IPS DF 4.7 (cell line): ENCODE results near the gene STYX.

Experiments used
- DNase-seq: peaks from one replicate; pipeline ENCODE4 v3.0.0-alpha.2; 2013; ENCODE audit warnings: low spot score; ENCODE audit errors: extremely low read depth

STYX gene

GRCh38 chr14:52729925-52730708, at the start of gene STYX:
Gene STYX, plus strand, starts transcription at chr14:52730166. Its CDS starts 309 bp downstream, at chr14:52730475.
- peak; percentile 96 for DNase-seq

- DNase-seq: no peak
Observed at GRCh38 chr14:52683985-52684520, 45.9 kb upstream of the STYX start.

- no peak for DNase-seq
Observed at GRCh38 chr14:52686176-52686575, 43.8 kb upstream of the STYX start.

GRCh38 chr14:52690983-52691760, 38.8 kb upstream of the STYX start:
- no peak for DNase-seq

GRCh38 chr14:52692248-52692962, 37.6 kb upstream of the STYX start:
- DNase-seq: no peak

GRCh38 chr14:52693036-52693435, 36.9 kb upstream of the STYX start:
- DNase-seq: no peak

GRCh38 chr14:52693532-52693931, 36.4 kb upstream of the STYX start:
- DNase-seq: no peak

- no peak for DNase-seq
Observed at GRCh38 chr14:52694761-52695480, 35.0 kb upstream of the STYX start.

- DNase-seq: no peak
Observed at GRCh38 chr14:52695481-52696091, 34.4 kb upstream of the STYX start, which contains the start of gene ERO1A. Gene ERO1A, minus strand, starts transcription at chr14:52695558. Its CDS starts 77 bp downstream, at chr14:52695481.

- no peak for DNase-seq
Observed at GRCh38 chr14:52700701-52701172, 29.2 kb upstream of the STYX start.

- DNase-seq: no peak
Observed at GRCh38 chr14:52701223-52701622, 28.7 kb upstream of the STYX start.

GRCh38 chr14:52703225-52703624, 26.7 kb upstream of the STYX start:
- DNase-seq: no peak

GRCh38 chr14:52703664-52704063, 26.3 kb upstream of the STYX start:
- no peak for DNase-seq

- DNase-seq: no peak
Observed at GRCh38 chr14:52706286-52706685, 23.7 kb upstream of the STYX start.

- DNase-seq: no peak
Observed at GRCh38 chr14:52706724-52707706, 23.0 kb upstream of the STYX start, which contains the start of gene PSMC6. Gene PSMC6, plus strand, starts transcription at chr14:52707200. Its CDS starts 20 bp downstream, at chr14:52707220.

GRCh38 chr14:52711666-52712065, 18.3 kb upstream of the STYX start:
- no peak for DNase-seq

- no peak for DNase-seq
Observed at GRCh38 chr14:52716155-52716554, 13.8 kb upstream of the STYX start.

GRCh38 chr14:52723514-52724359, 6.2 kb upstream of the STYX start:
- no peak for DNase-seq
